ENCODE results near the gene ADAMTS12.
A peak's percentile ranks its signal among the peaks of the same experiment; 100 is the strongest.

The ADAMTS12 gene

DNA sequence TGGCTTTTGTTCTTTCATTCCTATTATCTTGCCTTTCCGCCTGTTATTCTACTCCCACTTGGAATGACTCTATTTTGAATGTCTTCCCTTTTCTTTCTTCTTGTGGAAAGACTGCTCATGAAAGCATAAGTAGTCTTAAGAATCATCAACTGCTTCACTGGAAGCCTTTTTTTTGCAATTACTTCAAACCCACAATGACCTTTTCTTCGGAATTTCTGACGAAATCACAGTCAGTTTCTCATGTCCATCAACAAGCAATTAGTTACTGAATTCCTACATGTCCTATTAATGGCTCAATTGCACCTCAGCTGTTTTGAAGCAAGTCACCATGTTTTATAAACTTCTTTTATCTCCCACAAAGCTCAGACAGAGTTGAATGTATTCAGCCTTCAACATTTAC is 254.8 kb downstream of the ADAMTS12 start:
- DNase-seq: no peak

GRCh38 chr5:33635582-33635981 is 256.2 kb downstream of the ADAMTS12 start:
- DNase-seq: no peak

- no peak for DNase-seq
These were observed 258.1 kb downstream of the ADAMTS12 start for GRCh38 chr5:33633699-33634098.

DNA sequence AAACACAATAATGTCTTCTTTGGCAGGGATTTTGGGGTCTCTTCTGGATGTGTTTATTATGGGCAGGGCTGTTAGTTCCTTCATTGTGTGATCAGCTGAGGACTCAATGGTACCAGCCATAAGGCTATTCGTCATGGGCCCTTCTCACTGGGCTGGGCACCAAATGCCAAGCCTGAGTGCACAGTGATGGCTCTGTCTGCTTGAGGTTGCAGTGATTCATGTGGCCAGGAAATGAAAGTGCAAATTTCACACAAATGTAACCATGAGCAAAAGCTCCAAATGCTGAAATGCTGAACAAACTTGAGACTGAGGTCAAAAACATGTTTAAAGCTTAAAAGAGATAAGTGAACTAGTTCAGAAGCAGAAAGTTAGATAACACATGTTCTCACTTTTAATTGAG is 260.0 kb downstream of the ADAMTS12 start:
- DNase-seq: no peak

- DNase-seq: no peak
These were observed 260.7 kb downstream of the ADAMTS12 start for GRCh38 chr5:33631139-33631538.

GRCh38 chr5:33629999-33630398 is 261.8 kb downstream of the ADAMTS12 start:
- DNase-seq: no peak

GRCh38 chr5:33628796-33629195 is 263.0 kb downstream of the ADAMTS12 start:
- no peak for DNase-seq

DNA sequence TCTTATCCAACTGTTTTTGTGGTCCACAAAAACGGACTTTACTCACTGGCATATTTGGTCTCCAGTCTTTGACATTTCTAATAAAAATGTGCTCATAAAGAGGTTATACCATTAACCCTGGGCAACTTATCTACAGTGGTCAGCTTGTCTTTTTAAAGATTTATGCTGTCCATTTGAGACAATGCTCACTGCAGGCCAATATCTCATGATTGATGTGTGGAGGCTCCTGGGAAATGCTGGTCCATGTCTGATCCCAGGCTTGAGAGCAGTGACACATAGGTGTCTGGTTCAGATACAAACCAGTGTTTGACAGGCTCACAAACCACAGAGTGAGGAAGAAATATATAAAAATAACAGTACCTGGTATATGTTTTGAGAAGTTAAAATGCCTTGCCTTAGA is 270.3 kb downstream of the ADAMTS12 start:
- DNase-seq: no peak

GRCh38 chr5:33614039-33614438 is 277.8 kb downstream of the ADAMTS12 start:
- DNase-seq: no peak

GRCh38 chr5:33612386-33612785 is 279.4 kb downstream of the ADAMTS12 start:
- no peak for DNase-seq

- no peak for DNase-seq
These were observed 279.9 kb downstream of the ADAMTS12 start for GRCh38 chr5:33611877-33612276.

GRCh38 chr5:33608344-33609041 is 283.3 kb downstream of the ADAMTS12 start:
- no peak for DNase-seq

DNA sequence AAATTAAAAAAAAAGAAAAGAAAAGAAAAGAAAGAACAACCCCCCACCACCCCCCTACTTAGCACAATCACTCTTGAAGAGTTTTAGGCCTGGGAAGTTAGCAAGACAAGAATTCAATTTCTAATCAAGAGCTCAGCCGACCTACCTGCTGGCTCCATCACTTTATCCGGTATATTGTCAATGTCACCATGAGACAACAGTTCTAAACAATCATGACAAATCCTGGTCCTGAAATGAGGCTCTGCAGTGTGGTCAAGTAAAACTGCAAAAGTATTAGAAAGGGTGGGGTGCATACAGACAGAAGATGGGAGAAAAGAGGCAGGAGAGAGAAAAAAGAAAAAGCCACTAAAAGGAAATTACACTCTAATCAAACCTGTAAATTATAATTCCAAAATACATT is 287.3 kb downstream of the ADAMTS12 start:
- no peak for DNase-seq

- DNase-seq: no peak
These were observed 289.9 kb downstream of the ADAMTS12 start for GRCh38 chr5:33601881-33602280.

DNA sequence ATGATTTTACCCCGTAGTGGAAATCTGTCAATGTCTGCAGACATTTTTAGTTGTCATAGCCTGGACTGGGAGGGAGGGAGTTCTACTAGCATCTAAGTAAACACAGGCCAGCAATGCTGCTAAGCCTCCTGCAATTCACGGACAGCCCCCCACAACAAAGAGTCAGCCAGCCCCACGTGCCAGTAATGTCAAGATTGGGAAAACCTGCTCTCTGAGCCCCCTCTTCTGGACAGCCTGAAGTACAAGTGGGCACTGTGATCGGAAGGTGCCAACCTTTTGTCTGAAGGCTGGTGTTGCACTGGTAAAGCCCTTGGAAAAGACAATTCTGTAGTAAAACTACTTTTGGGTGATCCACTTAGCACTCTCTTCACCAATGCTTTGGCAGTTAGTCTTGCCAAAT is 296.5 kb downstream of the ADAMTS12 start:
- no peak for DNase-seq

GRCh38 chr5:33594006-33594405 is 297.8 kb downstream of the ADAMTS12 start:
- no peak for DNase-seq

DNA sequence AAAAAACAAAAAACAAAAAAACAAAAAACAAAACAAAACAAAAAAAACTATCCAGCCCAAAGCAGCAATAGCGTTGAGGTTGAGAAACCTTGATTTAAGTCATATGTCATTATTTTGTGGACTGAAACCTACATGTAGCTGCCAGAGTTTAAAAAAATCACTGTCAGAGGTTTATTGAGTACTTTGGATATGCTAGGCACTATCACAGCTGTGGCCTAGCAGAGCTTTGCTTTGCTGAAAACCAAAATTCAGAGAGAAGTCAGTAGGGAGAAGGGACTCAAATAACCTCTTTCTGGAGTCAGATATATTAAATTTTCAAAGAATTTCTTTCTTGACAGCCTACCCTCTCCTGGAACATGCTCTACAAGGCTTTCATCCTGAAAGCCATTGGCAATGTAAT is 299.5 kb downstream of the ADAMTS12 start:
- no peak for DNase-seq

GRCh38 chr5:33588654-33589372 is 303.0 kb downstream of the ADAMTS12 start:
- peak; percentile 12 for DNase-seq

DNA sequence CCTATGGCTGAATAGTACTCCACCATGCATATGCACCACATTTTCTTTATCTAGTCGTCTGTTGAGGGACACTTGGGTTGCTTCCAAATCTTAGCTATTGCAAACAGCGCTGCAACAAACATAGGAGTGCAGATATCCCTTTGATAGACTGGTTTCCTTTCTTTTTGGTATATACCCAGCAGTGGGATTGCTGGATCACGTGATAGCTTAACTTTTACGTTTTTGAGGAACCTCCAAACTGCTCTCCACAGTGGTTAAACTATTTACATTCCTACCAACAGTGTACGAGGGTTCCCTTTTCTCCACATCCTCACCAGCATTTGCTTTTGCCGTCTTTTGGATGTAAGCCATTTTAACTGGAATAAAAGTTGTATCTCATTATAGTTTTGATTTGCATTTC is 308.5 kb downstream of the ADAMTS12 start:
- no peak for DNase-seq

- no peak for DNase-seq
These were observed 309.4 kb downstream of the ADAMTS12 start for GRCh38 chr5:33582417-33582816.

DNA sequence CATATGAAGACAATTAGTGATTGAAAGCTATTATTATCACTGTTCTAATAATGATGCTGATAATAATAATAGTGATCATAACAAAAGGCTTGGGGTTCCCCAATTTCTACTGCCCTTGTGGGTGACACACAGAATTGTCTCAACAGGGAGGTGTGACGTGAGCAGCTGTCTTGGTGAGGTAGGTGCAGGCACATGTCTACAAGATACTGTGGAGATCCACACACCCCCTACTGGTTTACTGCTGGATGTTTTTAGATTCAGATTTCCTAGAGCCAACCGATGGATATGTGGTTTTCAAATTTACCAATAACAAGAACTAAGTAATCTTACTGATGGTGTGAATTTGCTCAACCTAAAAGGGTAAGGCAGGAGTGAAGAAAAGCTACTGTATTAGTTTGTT is 312.0 kb downstream of the ADAMTS12 start:
- no peak for DNase-seq

- no peak for DNase-seq
These were observed 312.6 kb downstream of the ADAMTS12 start for GRCh38 chr5:33579152-33579551.

- no peak for DNase-seq
These were observed 314.8 kb downstream of the ADAMTS12 start for GRCh38 chr5:33576726-33577590.

DNA sequence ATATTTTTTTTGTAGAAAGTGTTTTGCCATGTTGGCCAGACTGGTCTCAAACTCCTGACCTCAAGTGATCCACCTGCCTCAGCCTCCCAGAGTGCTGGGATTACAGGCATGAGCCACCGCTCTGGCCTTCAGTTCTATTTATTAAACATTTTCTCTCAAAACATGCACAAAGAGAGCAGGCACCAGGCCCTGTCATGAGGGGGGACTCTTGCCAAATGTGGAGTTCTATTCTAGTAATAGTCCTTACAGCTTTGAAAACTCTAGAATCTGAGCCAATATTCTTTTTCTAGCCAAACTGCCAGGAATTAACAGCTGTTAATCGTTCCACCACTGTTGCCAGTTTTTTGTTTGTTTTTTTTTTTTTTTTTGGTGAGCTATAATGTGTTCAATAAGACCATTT is 326.5 kb downstream of the ADAMTS12 start:
- DNase-seq: no peak

Measured in CD4-positive, alpha-beta T cell treated with Interleukin-17A for 1 hour (primary cell).